AG09319 (cell line): ENCODE results near the gene INPP4B.
"Not testable (repeated sequence)": the region's sequence is repeated elsewhere in the genome, so short reads cannot be mapped to it uniquely, and the experiment has no call there.

Experiments used
- DNase-seq: peaks from one replicate; pipeline ENCODE4 v3.0.0-alpha.2; 2010; ENCODE audit warnings: low read depth; ENCODE audit errors: extremely low read depth
- CTCF ChIP-seq: IDR thresholded peaks from 2 replicates; pipeline ENCODE4 v1.5.1; 2011; ENCODE audit warnings: low read depth, mild to moderate bottlenecking, inconsistent platforms, low read length, moderate library complexity

The INPP4B gene

GRCh38 chr4:142402156-142402555 lies 443.9 kb downstream of the INPP4B start:
- DNase-seq: no peak

GRCh38 chr4:142397364-142397991 lies 448.6 kb downstream of the INPP4B start:
- not testable (repeated sequence) for DNase-seq

More at GRCh38 chr4:142402156-142402555, 443.9 kb downstream of the INPP4B start:
- no peak for TF ChIP-seq CTCF

- no peak for TF ChIP-seq CTCF
- no peak for DNase-seq
Observed at GRCh38 chr4:142396279-142396678, 449.8 kb downstream of the INPP4B start.

- DNase-seq: no peak
- no peak for TF ChIP-seq CTCF
Observed at GRCh38 chr4:142393127-142393526, 453.0 kb downstream of the INPP4B start.

- TF ChIP-seq CTCF: no peak
- DNase-seq: no peak
Observed at GRCh38 chr4:142386856-142387255, 459.2 kb downstream of the INPP4B start.

- no peak for DNase-seq
- TF ChIP-seq CTCF: no peak
Observed at GRCh38 chr4:142386449-142386848, 459.7 kb downstream of the INPP4B start.

- TF ChIP-seq CTCF: no peak
- DNase-seq: no peak
Observed at GRCh38 chr4:142383800-142384470, 462.2 kb downstream of the INPP4B start.

- no peak for TF ChIP-seq CTCF
- no peak for DNase-seq
Observed at GRCh38 chr4:142383354-142383753, 462.7 kb downstream of the INPP4B start.
